ENCODE data around the gene DAP. TPM values are rescaled to one million over a fixed set of nuclear protein-coding genes. Genes with fewer than 3 reads are reported as not detected.

DAP gene
- total RNA-seq, 1 experiment from 2014 or later: 108 TPM

DNA sequence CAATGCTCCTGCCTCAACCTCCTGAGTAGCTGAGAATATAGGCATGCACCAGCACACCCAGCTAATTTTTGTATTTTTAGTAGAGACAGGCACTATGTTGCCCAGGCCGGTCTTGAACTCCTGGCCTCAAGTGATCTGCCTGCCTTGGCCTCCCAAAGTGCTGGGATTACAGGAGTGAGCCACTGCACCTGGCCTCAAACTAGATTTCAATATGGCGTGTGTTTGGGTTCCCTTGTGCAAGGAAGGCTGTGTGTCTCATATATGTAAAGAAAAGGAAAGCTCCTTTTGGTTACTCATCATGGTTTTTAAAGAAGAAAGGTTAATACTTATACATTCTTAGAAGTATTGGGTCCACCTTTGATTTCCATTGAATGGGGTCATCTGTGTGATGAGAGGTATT lies 126.5 kb downstream of the DAP start:
- TF ChIP-seq, protein P1, sequence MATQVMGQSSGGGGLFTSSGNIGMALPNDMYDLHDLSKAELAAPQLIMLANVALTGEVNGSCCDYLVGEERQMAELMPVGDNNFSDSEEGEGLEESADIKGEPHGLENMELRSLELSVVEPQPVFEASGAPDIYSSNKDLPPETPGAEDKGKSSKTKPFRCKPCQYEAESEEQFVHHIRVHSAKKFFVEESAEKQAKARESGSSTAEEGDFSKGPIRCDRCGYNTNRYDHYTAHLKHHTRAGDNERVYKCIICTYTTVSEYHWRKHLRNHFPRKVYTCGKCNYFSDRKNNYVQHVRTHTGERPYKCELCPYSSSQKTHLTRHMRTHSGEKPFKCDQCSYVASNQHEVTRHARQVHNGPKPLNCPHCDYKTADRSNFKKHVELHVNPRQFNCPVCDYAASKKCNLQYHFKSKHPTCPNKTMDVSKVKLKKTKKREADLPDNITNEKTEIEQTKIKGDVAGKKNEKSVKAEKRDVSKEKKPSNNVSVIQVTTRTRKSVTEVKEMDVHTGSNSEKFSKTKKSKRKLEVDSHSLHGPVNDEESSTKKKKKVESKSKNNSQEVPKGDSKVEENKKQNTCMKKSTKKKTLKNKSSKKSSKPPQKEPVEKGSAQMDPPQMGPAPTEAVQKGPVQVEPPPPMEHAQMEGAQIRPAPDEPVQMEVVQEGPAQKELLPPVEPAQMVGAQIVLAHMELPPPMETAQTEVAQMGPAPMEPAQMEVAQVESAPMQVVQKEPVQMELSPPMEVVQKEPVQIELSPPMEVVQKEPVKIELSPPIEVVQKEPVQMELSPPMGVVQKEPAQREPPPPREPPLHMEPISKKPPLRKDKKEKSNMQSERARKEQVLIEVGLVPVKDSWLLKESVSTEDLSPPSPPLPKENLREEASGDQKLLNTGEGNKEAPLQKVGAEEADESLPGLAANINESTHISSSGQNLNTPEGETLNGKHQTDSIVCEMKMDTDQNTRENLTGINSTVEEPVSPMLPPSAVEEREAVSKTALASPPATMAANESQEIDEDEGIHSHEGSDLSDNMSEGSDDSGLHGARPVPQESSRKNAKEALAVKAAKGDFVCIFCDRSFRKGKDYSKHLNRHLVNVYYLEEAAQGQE (IDR thresholded peaks at IDR 0.05; ENCODE audit: insufficient read depth in 1 of 2, low read depth in 2 of 2, low read length in 1 of 2): no peak
- TF ChIP-seq TCF7L2 (IDR thresholded peaks at IDR 0.05; ENCODE audit: low read depth, low read length) (no peak), POLR2AphosphoS5 (IDR thresholded peaks at IDR 0.05; ENCODE audit: low read depth, low read length) (no peak), SIN3A (IDR thresholded peaks at IDR 0.05; ENCODE audit: borderline replicate concordance, insufficient read depth, low read depth, low read length) (no peak)
- TF ChIP-seq, protein P2, sequence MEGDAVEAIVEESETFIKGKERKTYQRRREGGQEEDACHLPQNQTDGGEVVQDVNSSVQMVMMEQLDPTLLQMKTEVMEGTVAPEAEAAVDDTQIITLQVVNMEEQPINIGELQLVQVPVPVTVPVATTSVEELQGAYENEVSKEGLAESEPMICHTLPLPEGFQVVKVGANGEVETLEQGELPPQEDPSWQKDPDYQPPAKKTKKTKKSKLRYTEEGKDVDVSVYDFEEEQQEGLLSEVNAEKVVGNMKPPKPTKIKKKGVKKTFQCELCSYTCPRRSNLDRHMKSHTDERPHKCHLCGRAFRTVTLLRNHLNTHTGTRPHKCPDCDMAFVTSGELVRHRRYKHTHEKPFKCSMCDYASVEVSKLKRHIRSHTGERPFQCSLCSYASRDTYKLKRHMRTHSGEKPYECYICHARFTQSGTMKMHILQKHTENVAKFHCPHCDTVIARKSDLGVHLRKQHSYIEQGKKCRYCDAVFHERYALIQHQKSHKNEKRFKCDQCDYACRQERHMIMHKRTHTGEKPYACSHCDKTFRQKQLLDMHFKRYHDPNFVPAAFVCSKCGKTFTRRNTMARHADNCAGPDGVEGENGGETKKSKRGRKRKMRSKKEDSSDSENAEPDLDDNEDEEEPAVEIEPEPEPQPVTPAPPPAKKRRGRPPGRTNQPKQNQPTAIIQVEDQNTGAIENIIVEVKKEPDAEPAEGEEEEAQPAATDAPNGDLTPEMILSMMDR (IDR thresholded peaks at IDR 0.05): no peak
- DNase-seq (ENCODE audit: low read depth, low spot score) (no peak), ATAC-seq (no peak)
- no peak overlapping the region for H3K4me3 ChIP-seq (ENCODE audit: low read depth in 2 of 2, low read length in 2 of 2)
- H3K27ac ChIP-seq (ENCODE audit: low read length): no peak overlapping the region
- intact Hi-C loops (cut with micrococcal nuclease; ENCODE audit: unreplicated experiment): no loop called here
- no TSS peak for BruUV-seq (replicated peaks)
- H3K9me3 ChIP-seq (ENCODE audit: control insufficient read depth, insufficient read depth, low read depth, low read length): no peaks in the 10 kb centered on the region
- no peaks in the 10 kb centered on the region for H3K36me3 ChIP-seq (ENCODE audit: control insufficient read depth, insufficient read depth, low read length)
- H3K4me1 ChIP-seq (ENCODE audit: control insufficient read depth, insufficient read depth, low read length): 0 out of 2 replicates have a peak, but pooled peaks cover 5% of the 10 kb centered on the region
- in situ Hi-C loops (cut with HindIII; ENCODE audit: low pct_unique_long_range_greater_than_20kb, low sequenced_read_pairs): no loop called here
- CTCF ChIA-PET: no interaction called here
- no peaks in the 10 kb centered on the region for H3K27me3 ChIP-seq (ENCODE audit: control insufficient read depth, insufficient read depth, low read length)
- POLR2A ChIA-PET: interaction anchor here (1.2 kb wide), 1 partner anchor 191 kb away, joined by 3 read pairs; no protein-coding TSS in a partner anchor

DNA sequence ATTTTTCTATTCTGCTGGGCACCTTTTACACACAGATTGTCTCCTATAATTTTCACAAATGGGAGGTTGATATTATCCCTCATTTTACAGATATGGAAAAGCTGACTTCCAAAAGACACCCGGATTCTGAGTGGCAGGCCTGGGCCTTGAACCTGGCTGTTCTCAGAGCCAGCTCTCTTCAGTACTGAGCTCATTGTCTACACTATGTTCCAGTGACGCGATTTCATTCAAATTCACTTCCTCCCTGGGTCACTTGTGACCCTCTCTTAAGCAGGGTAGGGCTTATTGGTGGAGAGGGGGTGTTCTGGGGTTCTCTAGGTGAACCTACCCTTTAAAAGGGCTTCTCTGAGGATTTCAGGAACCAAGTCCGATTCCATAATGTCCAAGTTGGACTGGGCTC lies 127.0 kb downstream of the DAP start:
- ATAC-seq: no peak
- H3K27ac ChIP-seq (ENCODE audit: low read length): no peak overlapping the region
- no peaks in the 10 kb centered on the region for H3K9me3 ChIP-seq (ENCODE audit: control insufficient read depth, insufficient read depth, low read depth, low read length)
- in situ Hi-C loops (cut with HindIII; ENCODE audit: low pct_unique_long_range_greater_than_20kb, low sequenced_read_pairs): no loop called here
- BruUV-seq (replicated peaks): no TSS peak
- DNase-seq (ENCODE audit: low read depth, low spot score): no peak
- H3K27me3 ChIP-seq (ENCODE audit: control insufficient read depth, insufficient read depth, low read length): no peaks in the 10 kb centered on the region
- intact Hi-C loops (cut with micrococcal nuclease; ENCODE audit: unreplicated experiment): no loop called here
- no peaks in the 10 kb centered on the region for H3K36me3 ChIP-seq (ENCODE audit: control insufficient read depth, insufficient read depth, low read length)
- TF ChIP-seq, protein P2 (IDR thresholded peaks at IDR 0.05): no peak
- no peak for TF ChIP-seq TCF7L2 (IDR thresholded peaks at IDR 0.05; ENCODE audit: low read depth, low read length)
- TF ChIP-seq POLR2AphosphoS5 (IDR thresholded peaks at IDR 0.05; ENCODE audit: low read depth, low read length): no peak
- TF ChIP-seq, protein P1 (IDR thresholded peaks at IDR 0.05; ENCODE audit: insufficient read depth in 1 of 2, low read depth in 2 of 2, low read length in 1 of 2): no peak
- no peak for TF ChIP-seq SIN3A (IDR thresholded peaks at IDR 0.05; ENCODE audit: borderline replicate concordance, insufficient read depth, low read depth, low read length)
- 0 out of 2 replicates have a peak, but pooled peaks cover 5% of the 10 kb centered on the region for H3K4me1 ChIP-seq (ENCODE audit: control insufficient read depth, insufficient read depth, low read length)
- ChIA-PET POLR2A (no interaction called here), CTCF (no interaction called here)
- no peak overlapping the region for H3K4me3 ChIP-seq (ENCODE audit: low read depth in 2 of 2, low read length in 2 of 2)
